Lower leg skin (tissue), 4 donors: ENCODE data around the gene GP5. TPM values are rescaled to one million over a fixed set of nuclear protein-coding genes. Genes with fewer than 3 reads are reported as not detected.

ENCODE experiments used
- DNase-seq, 2 donors: peaks; one replicate each; pipeline ENCODE4 v3.0.0-alpha.2; 2019; ENCODE audit warnings: low spot score in 2 of 2
- H3K4me3 ChIP-seq: fragments of 200-600 bp; sonication (generic); 2 replicates; pipeline ENCODE4 v1.5.1; 2017; ENCODE audit warnings: mild to moderate bottlenecking, low read depth; ENCODE audit not compliant: poor library complexity, severe bottlenecking
- POLR2A ChIP-seq, 2 donors: fragments of 450-650 bp; IDR thresholded peaks; one replicate each; pipeline ENCODE4 v1.6.1; 2016 to 2017; ENCODE audit warnings: antibody characterized with exemption in 2 of 2, mild to moderate bottlenecking in 1 of 2, moderate library complexity in 1 of 2
- WGBS, 2 donors: methylation state at CpG; one replicate each; pipeline ENCODE4 v1.1.5; 2018; 5-methylcytosine and 5-hydroxymethylcytosine counted together
- intact Hi-C: fragments of 100-400 bp; cut with DNase I; formaldehyde crosslinking; loops from one replicate; pipeline ENCODE4 v1.15.0; 2023; ENCODE audit warnings: low total_unique reads
- total RNA-seq, 4 donors: library from RNA; depleted of rRNA; stranded (reverse); fragments of >200 nt; gene quantifications; one replicate each; pipeline ENCODE4 v1.1.0, GENCODE V29; 2016
- TF ChIP-seq, protein P1 (sequence below), 3 donors: fragments of 450-650 bp; IDR thresholded peaks; one replicate each; pipeline ENCODE4 v1.5.1; 2016; ENCODE audit warnings: antibody characterized with exemption in 3 of 3, mild to moderate bottlenecking in 3 of 3, moderate library complexity in 2 of 3

The GP5 gene
- total RNA-seq, 4 donors from 2014 or later = 0.06 TPM; not detected in 3

GRCh38 chr3:194364652-194365434, 34.2 kb downstream of the GP5 start:
- no peak for DNase-seq
- TF ChIP-seq, protein P1, sequence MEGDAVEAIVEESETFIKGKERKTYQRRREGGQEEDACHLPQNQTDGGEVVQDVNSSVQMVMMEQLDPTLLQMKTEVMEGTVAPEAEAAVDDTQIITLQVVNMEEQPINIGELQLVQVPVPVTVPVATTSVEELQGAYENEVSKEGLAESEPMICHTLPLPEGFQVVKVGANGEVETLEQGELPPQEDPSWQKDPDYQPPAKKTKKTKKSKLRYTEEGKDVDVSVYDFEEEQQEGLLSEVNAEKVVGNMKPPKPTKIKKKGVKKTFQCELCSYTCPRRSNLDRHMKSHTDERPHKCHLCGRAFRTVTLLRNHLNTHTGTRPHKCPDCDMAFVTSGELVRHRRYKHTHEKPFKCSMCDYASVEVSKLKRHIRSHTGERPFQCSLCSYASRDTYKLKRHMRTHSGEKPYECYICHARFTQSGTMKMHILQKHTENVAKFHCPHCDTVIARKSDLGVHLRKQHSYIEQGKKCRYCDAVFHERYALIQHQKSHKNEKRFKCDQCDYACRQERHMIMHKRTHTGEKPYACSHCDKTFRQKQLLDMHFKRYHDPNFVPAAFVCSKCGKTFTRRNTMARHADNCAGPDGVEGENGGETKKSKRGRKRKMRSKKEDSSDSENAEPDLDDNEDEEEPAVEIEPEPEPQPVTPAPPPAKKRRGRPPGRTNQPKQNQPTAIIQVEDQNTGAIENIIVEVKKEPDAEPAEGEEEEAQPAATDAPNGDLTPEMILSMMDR (IDR thresholded peaks at IDR 0.05) = no peak
- TF ChIP-seq POLR2A (IDR thresholded peaks at IDR 0.05) = no peak
- intact Hi-C loops = no loop called here
- WGBS, 2 donors = 50 to 52% methylated on average over 17 to 20 of the region's 20 CpGs
- no peak overlapping the region for H3K4me3 ChIP-seq

GRCh38 chr3:194364314-194364651, 34.8 kb downstream of the GP5 start:
- intact Hi-C loops = no loop called here
- WGBS, 2 donors = 59 to 70% methylated on average over 3 of the region's 3 CpGs
- no peak for TF ChIP-seq POLR2A (IDR thresholded peaks at IDR 0.05)
- TF ChIP-seq, protein P1 (IDR thresholded peaks at IDR 0.05) = no peak
- no peak overlapping the region for H3K4me3 ChIP-seq
- no peak for DNase-seq

DNA sequence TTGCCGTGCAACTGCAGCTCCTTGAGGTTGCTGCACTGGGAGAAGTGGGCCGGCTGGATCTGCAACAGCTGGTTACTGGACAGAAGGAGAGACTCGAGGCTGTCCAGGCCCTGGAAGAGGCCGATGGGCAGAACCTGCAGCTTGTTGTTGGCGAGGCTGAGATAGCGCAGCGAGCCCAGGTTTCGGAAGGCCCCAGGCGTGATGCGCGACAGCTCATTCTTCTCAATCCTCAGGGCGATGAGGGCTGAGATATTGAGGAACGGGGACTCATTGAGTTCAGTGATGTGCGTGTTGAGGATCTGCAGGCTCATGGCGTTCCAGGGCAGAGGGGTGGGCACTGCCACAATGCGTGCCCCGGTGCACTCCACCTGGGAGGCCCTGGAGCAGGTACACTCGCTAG, 38.5 kb downstream of the GP5 start:
- TF ChIP-seq, protein P1 (IDR thresholded peaks at IDR 0.05) = no peak
- no peak for TF ChIP-seq POLR2A (IDR thresholded peaks at IDR 0.05)
- WGBS, 2 donors = 94% methylated on average over 17 of the region's 18 CpGs
- H3K4me3 ChIP-seq = no peak overlapping the region
- no peak for DNase-seq
- intact Hi-C loops = no loop called here

GRCh38 chr3:194357681-194358080, 41.4 kb downstream of the GP5 start:
- 71 to 83% methylated on average over 11 of the region's 11 CpGs for WGBS, 2 donors
- no peak for TF ChIP-seq POLR2A (IDR thresholded peaks at IDR 0.05)
- TF ChIP-seq, protein P1 (IDR thresholded peaks at IDR 0.05) = no peak
- DNase-seq = no peak
- intact Hi-C loops = no loop called here
- no peak overlapping the region for H3K4me3 ChIP-seq

GRCh38 chr3:194355379-194355778, 43.7 kb downstream of the GP5 start:
- WGBS, 2 donors = 68 to 83% methylated on average over 7 of the region's 7 CpGs
- intact Hi-C loops = no loop called here
- DNase-seq = no peak
- TF ChIP-seq, protein P1 (IDR thresholded peaks at IDR 0.05) = no peak
- no peak for TF ChIP-seq POLR2A (IDR thresholded peaks at IDR 0.05)
- H3K4me3 ChIP-seq = no peak overlapping the region

DNA sequence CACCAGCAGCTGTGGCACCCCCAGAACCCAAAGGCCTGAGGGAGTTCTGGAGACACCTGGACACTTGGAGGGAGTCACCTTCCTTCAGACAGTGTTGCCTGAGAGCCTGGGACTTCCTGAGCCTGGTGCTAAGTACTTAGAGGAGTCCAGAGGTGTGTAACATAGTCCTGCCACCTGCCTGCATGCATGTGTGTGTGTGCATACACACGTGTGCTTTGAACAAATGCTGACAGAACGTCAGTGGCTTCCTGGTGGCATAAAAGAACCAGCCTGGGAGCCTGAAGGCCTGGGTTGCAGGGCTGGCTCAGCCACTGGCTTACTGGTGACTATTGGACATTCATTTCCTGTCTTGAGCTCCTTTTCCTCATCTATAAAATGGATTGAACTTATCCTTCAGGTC, 44.8 kb downstream of the GP5 start:
- DNase-seq = no peak
- intact Hi-C loops = no loop called here
- 54 to 78% methylated on average over 2 of the region's 2 CpGs for WGBS, 2 donors

More for the DNA sequence above, 44.8 kb downstream of the GP5 start:
- no peak for TF ChIP-seq POLR2A (IDR thresholded peaks at IDR 0.05)
- TF ChIP-seq, protein P1 (IDR thresholded peaks at IDR 0.05) = no peak
- H3K4me3 ChIP-seq = no peak overlapping the region
